Peyer's patch (tissue), 4 donors: ENCODE results near the gene PHF2. TPM values are rescaled to one million over a fixed set of nuclear protein-coding genes. Genes with fewer than 3 reads are reported as not detected.
A peak's percentile ranks its signal among the peaks of the same experiment; 100 is the strongest.

ENCODE experiments used
- DNase-seq, 3 donors: peaks; one replicate each; pipeline ENCODE4 v3.0.0-alpha.2; 2017 to 2019
- H3K27ac ChIP-seq, 4 donors: fragments of 200-600 bp; sonication (generic); one replicate each; pipeline ENCODE4 v1.5.1; 2016 to 2019
- H3K27me3 ChIP-seq, 2 donors: fragments of 200-600 bp; sonication (generic); one replicate each; pipeline ENCODE4 v1.5.1; 2019
- H3K36me3 ChIP-seq, 3 donors: fragments of 200-600 bp; sonication (generic); one replicate each; pipeline ENCODE4 v1.5.1; 2016 to 2019
- H3K4me1 ChIP-seq, 4 donors: fragments of 200-600 bp; sonication (generic); one replicate each; pipeline ENCODE4 v1.5.1; 2016 to 2019
- H3K4me3 ChIP-seq, 4 donors: fragments of 200-600 bp; sonication (generic); 1 replicate in 3 of 4; 2 replicates in 1 of 4; pipeline ENCODE4 v1.5.1; 2016 to 2019; ENCODE audit warnings: mild to moderate bottlenecking in 1 of 4
- H3K9me3 ChIP-seq, 4 donors: fragments of 200-600 bp; sonication (generic); one replicate each; pipeline ENCODE4 v1.5.1; 2016 to 2019; ENCODE audit warnings: mild to moderate bottlenecking in 1 of 4
- POLR2A ChIP-seq, 2 donors: fragments of 450-650 bp; IDR thresholded peaks; one replicate each; pipeline ENCODE4 v1.5.1; 2017; ENCODE audit warnings: antibody characterized with exemption in 2 of 2, mild to moderate bottlenecking in 2 of 2, moderate library complexity in 2 of 2
- total RNA-seq, 4 donors: library from RNA; depleted of rRNA; stranded (reverse); fragments of >200 nt; gene quantifications; one replicate each; pipeline ENCODE4 v1.1.0, GENCODE V29; 2016
- TF ChIP-seq, protein P1 (sequence below), 6 experiments: fragments of 450-650 bp in 4 of 6; fragments of 200-600 bp in 2 of 6; sonication (generic) in 1 of 6; IDR thresholded peaks; one replicate each; pipeline ENCODE4 v1.5.1; 2017 to 2019; ENCODE audit warnings: antibody characterized with exemption in 6 of 6, mild to moderate bottlenecking in 3 of 6, moderate library complexity in 1 of 6

PHF2 gene
- total RNA-seq, 4 donors from 2014 or later = 12.3 to 26.4 (median 19.5) TPM

DNA sequence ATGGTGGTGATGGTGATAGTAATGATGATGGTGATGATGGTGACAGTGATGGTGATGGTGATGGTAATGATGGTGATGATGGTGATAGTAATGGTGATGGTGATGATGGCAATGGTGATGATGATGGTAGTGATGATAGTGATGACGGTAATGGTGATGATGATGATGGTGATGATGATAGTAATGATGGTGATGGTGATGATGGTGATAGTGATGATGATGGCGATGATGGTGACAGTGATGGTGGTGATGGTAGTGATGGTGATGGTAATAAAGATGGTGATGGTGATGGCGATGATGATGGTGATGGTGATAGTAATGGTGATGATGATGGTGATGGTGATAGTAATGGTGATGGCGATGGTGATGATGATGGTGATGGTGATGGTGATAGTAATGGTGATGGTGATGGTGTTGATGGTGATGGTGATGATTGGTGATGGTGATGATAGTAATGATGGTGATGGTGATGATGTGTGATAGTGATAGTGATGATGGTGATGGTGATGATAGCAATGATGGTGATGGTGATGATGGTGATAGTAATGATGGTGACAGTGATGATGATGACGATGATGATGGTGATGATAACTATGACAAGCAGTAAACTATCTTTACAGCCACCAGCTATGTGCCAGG, 38.6 kb downstream of the PHF2 start:
- H3K4me1 ChIP-seq = peaks cover 0 to 17% (median 0%) of the 10 kb centered on the region in 4 donors
- H3K27me3 ChIP-seq = no peaks in the 10 kb centered on the region
- TF ChIP-seq, protein P1, sequence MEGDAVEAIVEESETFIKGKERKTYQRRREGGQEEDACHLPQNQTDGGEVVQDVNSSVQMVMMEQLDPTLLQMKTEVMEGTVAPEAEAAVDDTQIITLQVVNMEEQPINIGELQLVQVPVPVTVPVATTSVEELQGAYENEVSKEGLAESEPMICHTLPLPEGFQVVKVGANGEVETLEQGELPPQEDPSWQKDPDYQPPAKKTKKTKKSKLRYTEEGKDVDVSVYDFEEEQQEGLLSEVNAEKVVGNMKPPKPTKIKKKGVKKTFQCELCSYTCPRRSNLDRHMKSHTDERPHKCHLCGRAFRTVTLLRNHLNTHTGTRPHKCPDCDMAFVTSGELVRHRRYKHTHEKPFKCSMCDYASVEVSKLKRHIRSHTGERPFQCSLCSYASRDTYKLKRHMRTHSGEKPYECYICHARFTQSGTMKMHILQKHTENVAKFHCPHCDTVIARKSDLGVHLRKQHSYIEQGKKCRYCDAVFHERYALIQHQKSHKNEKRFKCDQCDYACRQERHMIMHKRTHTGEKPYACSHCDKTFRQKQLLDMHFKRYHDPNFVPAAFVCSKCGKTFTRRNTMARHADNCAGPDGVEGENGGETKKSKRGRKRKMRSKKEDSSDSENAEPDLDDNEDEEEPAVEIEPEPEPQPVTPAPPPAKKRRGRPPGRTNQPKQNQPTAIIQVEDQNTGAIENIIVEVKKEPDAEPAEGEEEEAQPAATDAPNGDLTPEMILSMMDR (IDR thresholded peaks at IDR 0.05) = no peak
- TF ChIP-seq POLR2A (IDR thresholded peaks at IDR 0.05) = no peak
- H3K36me3 ChIP-seq = no peaks in the 10 kb centered on the region
- no peak overlapping the region for H3K27ac ChIP-seq
- H3K4me3 ChIP-seq = no peak overlapping the region
- no peak for DNase-seq
- no peaks in the 10 kb centered on the region for H3K9me3 ChIP-seq

DNA sequence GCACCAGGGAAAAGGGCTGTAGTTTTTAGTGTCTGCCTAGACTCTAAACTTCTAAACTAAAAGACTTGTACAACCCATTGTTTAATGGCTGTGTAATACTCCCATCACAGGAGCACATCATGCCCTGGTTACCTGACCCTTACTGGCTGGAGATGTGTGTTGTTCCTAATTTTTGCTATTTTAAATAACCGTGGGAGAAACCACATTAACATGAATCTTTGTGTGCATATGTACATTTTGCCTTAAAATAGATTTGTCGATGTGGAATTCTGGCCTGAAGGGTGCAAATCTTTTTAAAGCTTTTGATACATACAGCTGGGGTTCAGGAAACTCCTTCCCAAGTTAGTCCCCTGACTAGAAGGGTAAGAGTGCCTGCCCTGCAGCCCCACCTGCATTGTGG, 39.7 kb downstream of the PHF2 start:
- Histone ChIP-seq H3K27ac (no peak overlapping the region), H3K4me1 (peaks cover 0 to 17% (median 0%) of the 10 kb centered on the region in 4 donors), H3K27me3 (no peaks in the 10 kb centered on the region), H3K36me3 (no peaks in the 10 kb centered on the region), H3K4me3 (no peak overlapping the region), H3K9me3 (no peaks in the 10 kb centered on the region)
- TF ChIP-seq POLR2A (IDR thresholded peaks at IDR 0.05) = no peak
- TF ChIP-seq, protein P1 (IDR thresholded peaks at IDR 0.05) = no peak
- DNase-seq = no peak

DNA sequence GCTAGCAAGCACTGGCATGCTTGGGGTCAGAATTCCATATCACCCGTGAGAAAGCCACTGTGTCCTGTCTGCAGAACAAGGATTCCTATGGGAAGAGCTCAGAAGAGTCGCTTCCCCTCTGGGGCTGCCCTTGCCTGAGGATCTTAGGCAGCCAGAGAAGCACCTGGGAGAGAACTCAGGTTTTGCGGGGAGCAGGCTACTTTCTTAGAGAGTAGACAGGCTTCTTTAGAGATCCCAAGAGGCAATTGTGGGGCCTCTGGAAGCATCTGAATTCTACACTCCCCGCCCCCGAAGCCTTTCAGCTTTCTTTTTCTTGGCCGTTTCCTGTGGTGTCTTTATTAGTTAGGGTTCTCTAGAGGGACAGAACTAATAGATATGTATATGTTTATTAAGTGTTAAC, 40.9 kb downstream of the PHF2 start:
- Histone ChIP-seq H3K36me3 (no peaks in the 10 kb centered on the region), H3K4me3 (no peak overlapping the region), H3K9me3 (no peaks in the 10 kb centered on the region), H3K27me3 (no peaks in the 10 kb centered on the region), H3K27ac (no peak overlapping the region), H3K4me1 (peaks cover 0 to 20% (median 0%) of the 10 kb centered on the region in 4 donors)
- TF ChIP-seq, protein P1 (IDR thresholded peaks at IDR 0.05) = no peak
- TF ChIP-seq POLR2A (IDR thresholded peaks at IDR 0.05) = no peak
- DNase-seq = peak in 1 of 3 donors; percentile 3

DNA sequence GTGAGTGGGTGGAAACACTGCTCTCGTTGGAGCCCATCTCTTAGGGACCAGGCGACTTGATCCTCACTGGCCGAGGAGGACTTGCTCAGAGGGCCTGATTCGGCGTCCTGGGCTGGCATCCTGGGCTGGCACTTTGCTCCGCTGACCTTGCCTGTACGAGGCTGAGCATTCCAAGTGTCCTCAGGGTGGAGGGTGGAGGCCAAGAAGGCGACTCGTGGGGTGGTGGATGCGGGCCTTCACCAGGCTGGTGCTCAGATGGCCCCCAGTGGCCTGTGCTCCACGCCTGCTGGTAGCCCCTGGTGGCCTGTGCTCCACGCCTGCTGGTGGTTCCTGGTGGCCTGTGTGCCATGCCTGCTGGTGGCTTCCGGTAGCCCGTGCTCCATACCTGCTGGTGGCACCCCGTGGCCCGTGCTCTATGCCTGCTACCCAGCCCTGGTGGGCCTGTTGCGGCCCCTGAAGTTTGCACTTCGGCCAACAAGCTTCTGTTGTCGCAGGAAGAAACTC, 42.9 kb downstream of the PHF2 start:
- Histone ChIP-seq H3K27ac (no peak overlapping the region), H3K27me3 (no peaks in the 10 kb centered on the region), H3K36me3 (no peaks in the 10 kb centered on the region), H3K9me3 (no peaks in the 10 kb centered on the region), H3K4me3 (no peak overlapping the region), H3K4me1 (peaks cover 0 to 9% (median 0%) of the 10 kb centered on the region in 4 donors)
- no peak for TF ChIP-seq POLR2A (IDR thresholded peaks at IDR 0.05)
- TF ChIP-seq, protein P1 (IDR thresholded peaks at IDR 0.05) = no peak
- DNase-seq = peak in 2 of 3 donors; percentile 3 to 34

DNA sequence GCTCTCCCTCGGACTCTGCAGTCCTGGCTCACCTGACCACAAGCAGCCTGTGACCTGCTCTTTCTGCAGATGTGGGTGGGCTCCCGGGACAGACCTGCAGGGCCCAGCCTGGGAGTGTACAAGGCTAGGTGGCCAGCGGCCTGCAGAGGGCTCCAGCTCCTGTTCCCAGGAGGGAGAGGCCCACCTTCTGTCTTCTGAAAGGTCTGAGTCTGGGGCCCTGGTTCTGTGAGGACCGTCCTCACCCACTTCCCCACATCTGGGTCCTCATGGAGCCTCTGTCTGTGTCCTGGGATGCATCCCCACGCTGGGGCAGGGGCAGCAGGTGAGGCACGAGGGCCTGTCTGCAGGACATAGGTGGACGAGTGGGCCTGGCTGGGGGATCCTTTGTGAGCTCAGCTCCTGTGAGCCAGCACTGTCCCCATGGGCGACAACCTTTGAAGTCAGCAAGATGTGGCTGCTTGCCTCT, 43.7 kb downstream of the PHF2 start:
- H3K27ac ChIP-seq = no peak overlapping the region
- H3K27me3 ChIP-seq = no peaks in the 10 kb centered on the region
- peaks cover 0 to 9% (median 0%) of the 10 kb centered on the region in 4 donors for H3K4me1 ChIP-seq
- no peak for TF ChIP-seq POLR2A (IDR thresholded peaks at IDR 0.05)
- TF ChIP-seq, protein P1 (IDR thresholded peaks at IDR 0.05) = no peak
- no peaks in the 10 kb centered on the region for H3K36me3 ChIP-seq
- no peaks in the 10 kb centered on the region for H3K9me3 ChIP-seq
- peak in 2 of 3 donors; percentile 8 to 29 for DNase-seq
- no peak overlapping the region for H3K4me3 ChIP-seq
